HS-27A (cell line): ENCODE data around the gene CYP3A5.
"Not testable (repeated sequence)": the region's sequence is repeated elsewhere in the genome, so short reads cannot be mapped to it uniquely, and the experiment has no call there.

Experiments
- DNase-seq: peaks from one replicate; pipeline ENCODE4 v3.0.0-alpha.2; 2012; ENCODE audit warnings: low read depth, missing footprints

CYP3A5 gene

DNA sequence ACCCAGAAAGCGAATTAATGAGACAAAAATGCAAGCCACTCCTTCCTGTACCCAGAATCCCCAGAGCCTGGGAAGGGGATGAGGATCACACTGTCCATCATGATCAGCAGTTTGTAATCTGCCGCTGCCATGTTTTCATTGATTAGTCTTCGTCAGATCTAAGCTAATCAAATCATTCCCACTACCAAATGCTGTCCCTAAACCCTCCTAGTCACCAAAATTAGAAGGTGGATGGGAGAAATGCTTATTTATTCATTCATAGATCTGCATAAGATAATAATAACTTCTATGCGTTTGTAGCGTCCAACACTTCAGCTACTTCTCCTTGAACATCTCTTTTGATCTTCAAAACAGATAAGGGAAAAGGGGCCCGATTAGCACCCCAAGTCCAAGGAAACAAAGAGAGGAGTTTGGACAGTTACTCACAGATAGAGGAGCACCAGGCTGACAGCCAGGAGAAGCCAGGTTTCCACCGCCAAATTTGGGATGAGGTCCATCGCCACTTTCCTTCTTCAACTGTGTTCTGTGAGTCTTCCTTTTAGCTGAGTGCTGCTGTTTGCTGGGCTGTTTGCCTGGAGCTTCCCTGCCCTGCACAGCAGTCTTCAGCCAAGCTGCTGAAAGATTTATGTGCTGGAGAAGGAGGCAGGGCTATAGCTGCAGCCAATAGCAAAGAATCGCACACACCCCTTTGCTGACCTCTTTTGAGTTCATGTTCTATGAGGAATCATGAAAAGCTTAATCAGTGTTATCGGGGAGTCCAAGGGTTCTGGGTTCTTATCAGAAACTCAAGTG, at the start of gene CYP3A5:
CYP3A5 (minus strand) TSS at position 597 of the 792 bp plus-strand sequence; CDS start at position 497, 100 bp downstream.
- no peak for DNase-seq

DNA sequence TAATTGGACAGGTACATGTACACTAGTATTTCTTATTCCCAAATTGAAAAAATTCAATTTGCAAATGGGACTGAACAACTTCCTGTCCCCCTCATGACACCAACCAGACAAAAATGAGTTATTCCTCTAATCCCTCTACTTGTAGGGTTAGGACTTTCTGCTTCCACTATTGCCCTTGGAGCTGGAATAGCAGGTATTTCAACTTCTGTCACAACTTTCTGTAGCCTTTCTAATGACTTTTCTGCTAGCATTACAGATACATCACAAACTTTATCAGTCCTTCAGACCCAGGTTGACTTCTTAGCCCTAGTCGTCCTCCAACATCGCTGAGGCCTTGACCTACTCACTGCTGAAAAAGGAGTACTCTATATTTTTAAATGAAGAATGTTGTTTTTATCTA, 48.8 kb upstream of the CYP3A5 start:
- no peak for DNase-seq

DNA sequence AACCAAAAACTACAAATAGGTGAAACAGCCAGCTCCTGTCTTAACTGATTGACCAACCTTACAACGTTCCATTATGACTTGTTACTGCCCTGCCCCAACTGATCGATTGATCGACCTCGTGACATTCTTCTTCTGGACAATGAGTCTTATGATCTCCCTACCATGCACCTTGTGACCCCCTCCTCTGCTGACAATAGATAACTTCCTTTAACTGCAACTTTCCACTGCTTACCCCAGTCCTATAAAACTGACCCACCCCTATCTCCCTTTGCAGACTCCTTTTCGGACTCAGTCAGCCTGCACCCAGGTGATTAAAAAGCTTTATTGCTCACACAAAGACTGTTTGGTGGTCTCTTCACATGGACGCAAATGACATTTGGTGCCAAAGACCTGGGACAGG, 43.4 kb upstream of the CYP3A5 start:
- DNase-seq: not testable (repeated sequence)

DNA sequence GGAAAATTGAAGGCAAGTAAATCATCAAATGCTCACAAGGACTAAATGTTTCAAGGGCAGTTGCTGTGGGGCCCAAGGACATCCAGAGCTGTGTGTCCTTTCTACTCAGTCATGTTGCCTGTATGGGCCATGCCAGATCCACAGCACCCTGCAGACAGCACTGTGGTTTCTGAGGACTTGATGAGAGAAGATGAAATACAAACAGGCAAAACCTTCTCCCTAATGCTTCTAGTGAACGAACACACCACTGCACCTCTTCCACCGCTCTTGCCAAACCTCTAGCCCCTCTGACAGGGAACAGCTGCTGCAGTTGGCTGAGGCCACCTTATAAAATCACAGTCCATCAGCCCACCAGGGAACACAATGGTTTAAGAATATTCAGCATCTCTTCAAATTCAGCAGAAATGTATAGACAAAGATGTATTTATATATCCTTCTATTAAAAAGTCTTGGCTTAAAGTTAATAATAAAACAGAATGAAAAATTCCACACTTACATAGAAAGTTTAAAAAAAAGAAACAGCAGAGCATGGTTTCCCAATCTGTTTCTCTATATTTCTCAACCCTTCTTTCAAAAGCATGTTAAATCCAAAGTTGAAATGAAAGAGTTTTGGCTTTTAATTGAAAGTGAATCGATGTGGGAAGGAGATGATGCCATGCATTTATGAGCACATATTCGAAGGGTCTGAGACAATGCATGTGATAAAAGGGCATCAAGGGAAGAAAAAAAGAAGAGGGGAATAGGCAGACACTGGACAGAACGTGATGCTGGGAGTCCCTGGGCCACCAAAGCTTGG, 41.2 kb upstream of the CYP3A5 start:
- no peak for DNase-seq

DNA sequence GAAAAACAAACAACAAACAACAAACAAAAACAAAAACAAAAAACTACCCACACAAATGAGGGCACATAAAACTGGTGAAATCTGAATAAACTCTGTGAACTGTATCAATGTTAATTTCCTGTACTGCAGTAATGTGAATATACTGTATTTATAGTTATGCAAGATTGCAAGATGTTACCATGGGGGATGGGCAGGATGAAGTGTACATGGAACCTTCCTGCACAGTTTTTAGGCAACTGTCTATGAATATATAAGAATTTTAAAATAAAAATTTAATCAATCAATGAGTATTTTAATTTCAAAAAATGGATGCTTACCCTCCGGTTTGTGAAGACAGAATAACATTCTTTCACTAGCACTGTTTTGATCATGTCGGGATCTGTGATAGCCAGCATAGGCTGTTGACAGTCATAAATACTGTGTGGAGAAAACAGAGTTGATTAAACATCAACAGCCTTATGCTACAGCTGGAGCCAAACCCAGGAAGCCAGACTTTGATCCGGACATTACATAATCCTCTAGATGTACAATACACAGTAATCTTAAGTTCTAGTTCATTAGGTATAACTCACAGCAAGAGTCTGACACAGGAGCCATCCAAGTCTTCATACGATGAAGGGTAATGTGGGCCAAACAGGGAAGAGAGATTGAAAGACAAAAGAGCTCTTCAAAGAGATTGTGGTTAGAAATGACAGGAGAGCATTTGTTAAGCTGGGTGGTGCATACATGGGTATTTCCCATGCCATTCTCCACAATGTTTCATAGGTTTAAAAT, 40.4 kb upstream of the CYP3A5 start:
- DNase-seq: no peak

DNA sequence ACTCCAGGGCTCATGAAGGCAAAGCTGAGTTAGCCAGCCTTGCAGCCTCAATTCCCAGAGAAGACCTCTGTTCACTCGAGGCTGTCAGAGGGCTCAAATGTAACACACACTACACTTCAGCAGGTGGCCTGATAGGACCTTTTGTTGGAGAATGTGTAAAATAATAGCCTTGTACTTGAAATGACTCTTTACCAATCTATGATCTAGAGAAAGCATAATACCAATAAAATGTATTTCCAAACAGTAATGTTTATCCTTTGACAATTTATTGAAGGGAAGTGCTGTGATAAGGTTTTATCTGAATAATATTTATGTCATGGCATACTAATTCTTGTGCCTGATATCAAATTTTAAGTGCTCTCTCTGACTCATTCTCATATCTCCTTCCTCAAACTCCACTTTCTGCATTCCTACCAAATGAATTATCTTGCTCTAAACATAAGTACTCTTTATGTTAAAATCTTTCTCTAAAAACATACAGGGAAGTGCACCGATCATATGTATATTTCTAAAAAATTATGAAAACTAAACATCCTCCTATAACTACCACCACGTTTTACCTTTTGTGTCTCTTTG, 34.3 kb upstream of the CYP3A5 start:
- no peak for DNase-seq

DNA sequence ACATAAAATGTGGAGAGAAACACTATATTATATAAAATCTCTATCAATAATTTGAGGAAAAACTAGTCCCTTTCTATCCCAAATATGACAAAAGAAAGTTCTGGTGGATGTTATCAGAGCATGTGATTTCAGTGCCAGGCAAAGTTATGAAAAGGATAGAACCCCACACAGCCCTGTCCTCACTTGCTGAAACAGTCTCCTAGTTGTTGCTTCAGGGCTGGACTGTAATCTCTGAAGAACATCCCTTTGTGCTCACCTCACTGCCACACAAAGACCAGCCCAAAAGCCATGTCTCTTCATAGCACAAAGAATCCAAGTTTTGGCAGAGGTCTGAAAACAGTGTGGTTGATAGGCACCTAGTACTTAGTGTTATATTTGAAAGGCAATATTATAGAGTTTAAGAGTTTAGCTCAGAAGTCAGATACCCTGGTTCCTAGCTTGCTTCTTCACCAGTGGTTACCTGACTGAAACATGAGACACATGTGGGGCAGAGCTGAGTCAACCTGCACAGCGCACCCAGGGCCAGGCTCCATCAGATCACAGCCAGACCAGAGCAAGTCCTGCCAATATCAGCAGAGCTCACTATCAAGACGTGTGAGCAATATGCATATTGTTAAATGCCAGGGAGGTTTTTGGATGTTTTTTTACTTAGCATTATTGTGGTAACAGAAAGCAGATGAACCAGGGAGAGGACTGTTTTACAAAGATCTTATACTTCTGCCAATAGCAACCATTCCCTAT, 30.2 kb upstream of the CYP3A5 start:
- no peak for DNase-seq

DNA sequence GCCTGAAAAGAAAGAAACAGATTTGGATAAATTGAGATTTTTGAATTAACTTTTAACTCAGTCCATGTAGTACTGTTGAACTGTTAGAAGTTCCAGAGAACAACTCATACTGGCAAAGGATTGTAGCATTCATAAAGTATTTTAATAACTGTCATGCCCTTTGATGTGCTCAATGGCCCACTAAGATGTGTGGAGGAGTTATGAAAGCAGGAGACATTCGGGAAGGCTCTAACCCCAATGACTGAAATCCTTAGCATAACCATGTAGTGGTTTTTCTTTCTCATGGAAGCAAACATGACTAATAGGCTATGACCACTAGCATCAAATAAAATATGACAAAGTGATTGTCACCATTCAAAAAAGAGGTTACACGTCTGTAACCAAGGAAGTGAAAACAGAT, 29.5 kb upstream of the CYP3A5 start:
- DNase-seq: no peak

DNA sequence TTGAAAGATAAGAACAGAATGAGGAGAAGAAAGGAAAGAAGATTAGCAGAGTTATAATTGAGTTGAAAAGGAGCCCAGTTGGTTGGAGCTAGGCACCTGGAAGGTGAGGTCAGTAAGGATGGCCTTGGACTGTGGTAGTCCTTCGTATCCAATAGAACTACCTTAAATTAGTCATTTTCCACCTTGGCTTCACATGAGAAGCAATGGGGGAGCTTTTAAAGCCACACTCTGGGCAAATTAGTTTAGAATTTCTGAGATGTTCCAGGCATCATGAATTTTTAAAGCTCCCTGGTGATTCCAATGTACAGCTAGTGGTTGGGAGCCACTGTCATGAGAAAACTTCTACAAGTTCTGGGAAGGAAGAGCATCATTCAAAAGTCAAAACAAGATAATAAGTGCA, 27.3 kb upstream of the CYP3A5 start:
- peak; percentile 11 for DNase-seq

DNA sequence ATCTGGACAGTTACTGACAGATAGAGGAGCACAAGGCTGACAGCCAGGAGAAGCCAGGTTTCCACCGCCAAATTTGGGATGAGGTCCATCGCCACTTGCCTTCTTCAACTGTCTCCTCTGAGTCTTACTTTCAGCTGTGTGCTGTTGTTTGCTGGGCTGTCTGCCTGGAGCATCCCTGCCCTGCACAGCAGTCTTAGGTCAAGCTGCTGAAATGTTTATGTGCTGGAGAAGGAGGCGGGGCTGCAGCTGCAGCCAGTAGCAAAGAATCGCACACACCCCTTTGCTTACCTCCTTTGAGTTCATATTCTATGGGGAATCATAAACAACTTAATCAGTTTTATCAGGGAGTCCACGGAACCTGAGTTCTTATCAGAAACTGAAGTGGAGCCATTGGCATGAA, 20.1 kb upstream of the CYP3A5 start:
- DNase-seq: no peak

DNA sequence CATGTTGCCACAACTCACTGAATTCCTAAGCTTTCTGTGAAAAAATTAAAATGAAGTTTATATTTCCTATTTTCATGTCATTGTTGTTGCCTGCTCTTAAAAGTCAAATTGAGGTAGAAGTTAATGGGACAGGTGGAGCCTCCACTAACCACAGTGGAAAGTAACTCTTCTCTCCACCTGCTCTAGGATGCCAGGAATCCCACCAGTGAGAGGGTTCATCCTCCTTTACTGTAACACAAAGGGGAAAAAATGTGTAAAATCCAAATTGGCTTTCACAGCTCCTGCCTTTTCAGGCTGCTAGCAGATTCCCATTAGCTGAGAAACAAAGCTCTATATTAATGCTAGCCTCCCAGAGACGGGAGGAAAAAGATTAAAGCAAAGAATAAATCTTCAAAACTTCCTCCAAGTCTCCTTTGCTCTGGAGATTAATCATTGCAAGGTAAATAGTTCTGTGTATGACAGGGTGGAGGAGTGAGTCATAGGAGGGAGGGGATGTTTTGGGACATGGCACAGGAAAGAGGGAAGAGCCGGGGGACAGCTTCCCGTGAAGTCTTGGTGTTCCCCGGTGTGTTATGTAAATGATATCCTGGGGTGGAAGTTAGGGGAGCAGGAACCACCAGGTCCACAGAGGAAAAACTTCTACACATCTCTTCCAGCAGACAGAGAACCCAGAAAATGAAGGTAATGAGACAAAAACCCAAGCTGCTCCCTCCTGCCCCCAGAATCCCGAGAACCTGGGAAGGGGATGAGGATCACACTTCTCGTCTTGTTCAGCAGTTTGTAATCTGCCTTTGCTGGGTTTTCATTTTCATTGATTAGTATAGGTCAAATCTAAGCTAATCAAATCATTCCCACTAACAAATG, 19.3 kb upstream of the CYP3A5 start:
- not testable (repeated sequence) for DNase-seq

DNA sequence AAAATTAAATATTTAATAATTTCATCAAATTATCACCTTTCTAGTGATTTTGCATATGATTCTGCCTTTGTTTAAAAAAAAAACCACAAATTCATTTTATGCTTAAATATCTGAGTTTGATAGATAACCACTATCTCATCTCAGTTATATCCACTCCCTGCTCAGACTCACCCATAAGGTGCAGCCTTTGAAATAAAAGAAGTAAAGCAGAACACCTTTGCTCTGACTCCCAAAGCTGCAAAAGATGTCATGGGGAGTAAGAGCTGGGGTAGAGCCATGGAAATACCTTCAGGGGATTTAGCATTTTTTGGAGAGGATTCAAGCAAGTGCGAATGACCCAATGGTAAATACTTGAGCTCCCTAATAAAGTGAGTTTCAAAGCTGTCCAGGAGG, 15.1 kb upstream of the CYP3A5 start:
- no peak for DNase-seq

DNA sequence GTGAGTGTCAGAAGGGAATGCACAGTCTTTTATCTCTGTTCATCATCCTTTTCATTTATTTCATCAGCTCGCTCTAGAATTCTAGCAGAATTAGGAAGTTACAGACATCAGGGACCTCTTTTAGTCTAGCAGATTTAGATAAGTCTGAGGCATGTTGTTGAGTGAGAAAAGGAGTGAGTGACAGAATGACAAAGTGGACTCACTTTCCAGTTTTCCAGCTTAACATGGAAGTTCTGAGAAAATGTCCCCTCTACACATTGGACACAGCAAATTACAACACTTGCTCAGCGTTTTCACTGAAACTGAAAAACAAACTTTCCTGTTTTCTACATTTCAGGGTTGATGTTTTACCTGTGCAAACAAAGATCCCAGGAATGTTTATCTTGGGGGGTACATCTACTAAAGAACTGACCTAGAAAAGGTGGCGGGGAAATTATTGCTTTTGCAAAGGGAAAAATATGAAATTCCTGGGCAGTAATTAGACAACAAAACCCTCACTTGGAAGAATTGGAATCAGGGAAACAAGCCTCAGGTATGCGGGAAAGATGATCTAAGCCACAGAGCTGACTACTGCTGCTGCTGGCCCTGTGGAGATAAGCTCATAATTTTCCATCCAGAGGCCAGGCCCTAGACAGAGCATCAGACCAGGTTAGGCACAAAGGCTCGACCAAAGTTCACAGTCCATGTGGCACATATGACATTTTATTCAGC, 14.6 kb upstream of the CYP3A5 start:
- no peak for DNase-seq

DNA sequence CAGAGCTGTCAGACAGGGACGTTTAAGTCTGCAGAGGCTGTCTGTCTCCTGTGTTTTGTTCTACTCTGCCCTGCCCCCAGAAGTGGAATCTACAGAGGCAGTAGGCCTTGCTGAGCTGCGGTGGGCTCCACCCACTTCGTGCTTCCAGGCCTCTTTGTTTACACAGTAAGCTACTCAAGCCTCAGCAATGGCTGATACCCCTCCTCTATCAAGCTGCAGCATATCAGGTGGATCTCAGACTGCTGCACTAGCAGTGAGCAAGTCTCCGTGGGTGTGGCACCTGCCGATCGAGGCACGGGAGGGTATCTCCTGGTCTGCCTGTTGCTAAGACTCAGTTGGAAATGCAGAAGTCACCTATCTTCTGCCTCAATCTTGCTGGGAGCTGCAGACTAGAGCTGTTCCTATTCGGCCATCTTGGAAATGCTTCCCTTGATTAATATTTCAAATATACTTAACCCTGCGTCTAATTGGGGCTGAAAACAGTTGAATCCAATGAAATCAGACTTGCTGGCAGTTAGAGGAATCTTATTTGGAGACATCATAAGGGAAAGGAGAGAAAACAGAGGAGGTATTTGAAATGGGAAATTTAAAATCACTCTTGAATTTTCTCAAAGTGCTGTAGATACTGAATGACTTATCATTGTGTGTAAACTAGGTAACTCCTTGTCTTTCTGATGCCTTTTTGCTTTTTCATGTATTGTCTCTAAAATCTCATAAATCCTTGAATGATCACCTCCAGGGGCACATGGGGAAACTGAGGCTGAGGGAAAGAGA, 13.8 kb upstream of the CYP3A5 start:
- no peak for DNase-seq

DNA sequence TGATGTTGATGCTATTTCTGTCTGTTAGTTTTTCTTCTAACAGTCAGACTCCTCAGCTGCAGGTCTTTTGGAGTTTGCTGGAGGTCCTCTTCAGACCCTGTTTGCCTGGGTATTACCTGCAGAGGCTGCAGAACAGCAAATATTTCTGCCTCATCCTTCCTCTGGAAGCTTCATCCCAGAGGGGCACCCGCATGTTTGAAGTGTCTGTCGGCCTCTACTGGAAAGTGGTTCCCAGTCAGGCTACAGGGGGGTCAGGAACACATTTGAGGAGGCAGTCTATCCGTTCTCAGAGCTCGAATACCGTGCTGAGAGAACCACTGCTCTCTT, 13.3 kb upstream of the CYP3A5 start:
- no peak for DNase-seq

DNA sequence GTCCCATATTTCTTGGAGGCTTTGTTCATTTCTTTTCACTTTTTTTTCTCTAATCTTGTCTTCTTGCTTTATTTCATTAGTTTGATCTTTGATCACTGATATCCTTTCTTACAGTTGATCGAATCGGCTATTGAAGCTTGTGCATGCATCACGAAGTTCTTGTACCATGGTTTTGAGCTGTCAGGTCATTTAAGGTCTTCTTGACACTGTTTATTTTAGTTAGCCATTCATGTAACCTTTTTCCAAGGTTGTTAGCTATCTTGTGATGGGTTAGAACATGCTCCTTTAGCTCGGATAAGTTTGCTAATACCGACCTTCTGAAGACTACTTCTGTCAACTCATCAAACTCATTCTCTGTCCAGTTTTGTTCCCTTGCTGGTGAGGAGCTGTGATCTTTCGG, 12.8 kb upstream of the CYP3A5 start:
- DNase-seq: not testable (repeated sequence)

DNA sequence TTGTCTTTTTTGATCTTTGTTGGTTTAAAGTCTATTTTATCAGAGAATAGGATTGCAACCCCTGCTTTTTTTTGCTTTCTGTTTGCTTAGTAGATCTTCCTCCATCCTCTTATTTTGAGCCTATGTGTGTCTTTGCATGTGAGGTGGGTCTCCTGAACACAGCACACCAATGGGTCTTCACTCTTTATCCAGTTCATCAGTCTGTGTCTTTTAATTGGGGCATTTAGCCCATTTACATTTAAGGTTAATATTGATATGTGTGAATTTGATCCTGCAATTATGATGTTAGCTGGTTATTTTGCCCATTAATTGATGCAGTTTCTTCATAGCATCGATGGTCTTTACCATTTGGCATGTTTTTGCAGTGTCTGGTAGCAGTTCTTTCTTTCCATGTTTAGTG, 11.9 kb upstream of the CYP3A5 start:
- not testable (repeated sequence) for DNase-seq

DNA sequence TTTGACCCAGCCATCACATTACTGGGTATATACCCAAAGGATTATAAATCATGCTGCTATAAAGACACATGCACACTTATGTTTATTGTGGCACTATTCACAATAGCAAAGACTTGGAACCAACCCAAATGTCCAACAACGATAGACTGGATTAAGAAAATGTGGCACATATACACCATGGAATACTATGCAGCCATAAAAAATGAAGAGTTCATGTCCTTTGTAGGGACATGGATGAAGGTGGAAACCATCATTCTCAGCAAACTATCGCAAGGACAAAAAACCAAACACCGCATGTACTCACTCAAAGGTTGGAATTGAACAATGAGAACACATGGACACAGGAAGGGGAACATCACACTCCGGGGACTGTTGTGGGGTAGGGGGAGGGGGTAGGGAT, 11.1 kb upstream of the CYP3A5 start:
- not testable (repeated sequence) for DNase-seq
